Fibroblast of skin of left biceps (primary cell): Measurements from ENCODE around the gene BMPR1A.
A peak's percentile ranks its signal among the peaks of the same experiment; 100 is the strongest.
"Not testable (repeated sequence)": the region's sequence is repeated elsewhere in the genome, so short reads cannot be mapped to it uniquely, and the experiment has no call there.

ENCODE experiments used
- DNase-seq, 2 experiments: peaks; one replicate each; pipeline ENCODE4 v3.0.0-alpha.2; 2013; ENCODE audit warnings: low read depth in 2 of 2

Gene BMPR1A

GRCh38 chr10:86940076-86940475 lies 183.7 kb downstream of the BMPR1A start:
- not testable (repeated sequence) for DNase-seq

GRCh38 chr10:86940677-86941076 lies 184.3 kb downstream of the BMPR1A start:
- no peak for DNase-seq

GRCh38 chr10:86941426-86941825 lies 185.0 kb downstream of the BMPR1A start:
- no peak for DNase-seq

DNA sequence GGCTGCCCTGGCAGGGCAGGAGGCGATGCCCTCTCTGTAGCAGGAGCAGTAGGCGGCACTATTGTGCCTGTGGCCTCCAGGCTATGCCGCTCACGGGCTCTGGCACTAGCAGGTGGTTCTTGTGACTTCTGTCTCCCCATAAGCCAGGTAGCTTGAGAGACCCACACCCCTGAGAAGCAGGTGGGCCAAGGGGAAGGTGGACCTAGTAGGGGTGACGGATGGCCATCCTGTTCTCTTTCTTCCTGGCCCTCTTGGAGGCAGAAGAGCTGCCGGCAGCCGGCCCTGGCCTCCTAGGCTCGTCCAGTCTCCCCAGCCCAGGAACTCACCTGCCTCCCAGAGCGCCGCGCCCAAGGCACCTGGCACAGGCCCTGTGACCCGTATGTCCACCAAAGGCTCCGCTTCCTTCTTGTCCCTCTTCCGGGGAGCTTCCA lies 185.6 kb downstream of the BMPR1A start:
- DNase-seq, result no peak

DNA sequence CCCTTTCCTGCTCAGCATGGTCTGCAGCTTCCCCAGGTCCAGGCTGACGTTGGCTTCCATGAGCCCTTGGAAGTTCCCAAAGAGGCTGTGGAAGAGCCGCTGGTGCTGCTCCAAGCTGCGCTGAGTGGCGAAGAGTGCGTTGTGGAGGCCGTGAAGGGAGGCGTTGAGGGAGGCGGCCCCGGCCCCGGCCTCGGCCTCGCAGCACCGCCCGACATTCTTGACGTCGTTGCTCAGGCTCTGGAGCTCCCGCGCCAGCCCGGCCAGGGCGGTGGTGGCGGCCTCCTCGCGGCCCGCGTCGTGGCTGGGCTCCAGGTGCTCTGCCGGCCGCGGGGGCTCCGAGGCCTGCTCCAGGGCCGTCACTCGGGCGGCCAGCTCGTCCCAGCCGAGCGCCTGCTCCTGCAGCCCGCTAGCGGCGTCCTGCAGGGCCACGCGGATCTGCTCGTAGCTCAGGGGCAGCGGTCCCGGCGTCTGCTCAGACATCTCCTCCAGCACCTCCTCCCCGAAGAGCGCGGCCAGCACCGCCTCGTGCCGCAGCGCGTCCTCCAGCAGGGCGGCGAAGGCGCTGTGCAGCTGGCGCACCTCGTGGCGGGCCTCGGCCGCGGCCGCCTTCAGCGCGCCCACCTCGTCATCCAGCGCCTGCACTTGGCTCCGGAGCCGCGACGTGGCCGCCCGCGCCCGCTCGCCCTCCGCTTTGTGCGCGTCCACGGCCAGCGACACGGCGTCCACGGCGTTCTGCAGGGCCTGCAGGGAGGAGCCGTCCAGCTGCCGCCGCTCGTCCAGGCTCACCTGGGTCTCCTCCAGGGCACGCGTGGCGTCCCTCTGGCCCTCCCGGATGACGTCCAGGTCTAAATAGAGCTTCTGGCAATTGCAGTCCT lies 186.3 kb downstream of the BMPR1A start:
- DNase-seq, result no peak

DNA sequence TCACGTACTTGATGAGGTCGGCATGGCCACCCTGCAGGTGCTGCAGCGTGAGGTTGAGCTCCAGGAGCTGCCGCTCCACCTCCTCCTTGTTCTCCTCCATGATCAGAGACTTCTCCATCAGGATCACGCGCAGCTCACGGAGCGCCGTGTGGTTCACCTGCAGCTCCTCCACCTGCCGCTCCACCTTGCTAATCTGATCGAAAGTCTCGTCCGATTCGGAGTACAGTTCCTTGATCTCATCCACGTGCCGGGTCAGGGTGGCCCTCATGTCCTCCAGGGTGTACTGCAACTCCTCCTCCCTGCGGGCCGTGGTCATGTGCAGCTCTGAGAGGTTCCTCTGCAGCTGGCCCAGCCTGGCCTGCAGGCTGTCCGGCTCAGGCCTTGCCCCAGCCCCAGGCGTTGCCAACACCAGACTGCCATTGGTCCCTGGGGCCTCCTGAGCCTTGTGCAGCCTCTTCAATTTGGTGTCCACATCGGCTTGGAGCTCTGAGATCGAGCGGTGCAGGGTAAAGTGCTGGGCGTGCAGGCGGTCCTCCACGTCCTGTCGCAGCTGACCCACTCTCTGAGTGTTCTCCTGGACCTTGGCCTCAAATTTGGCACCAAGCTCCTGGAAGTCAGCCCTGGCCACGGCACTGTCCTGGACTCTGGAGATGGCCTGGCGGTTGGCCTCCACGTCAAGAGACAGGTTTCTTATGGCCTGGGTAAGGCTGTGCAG lies 187.1 kb downstream of the BMPR1A start:
- DNase-seq, result no peak

- DNase-seq, result no peak
Measured at GRCh38 chr10:86944031-86944419, 187.6 kb downstream of the BMPR1A start.

DNA sequence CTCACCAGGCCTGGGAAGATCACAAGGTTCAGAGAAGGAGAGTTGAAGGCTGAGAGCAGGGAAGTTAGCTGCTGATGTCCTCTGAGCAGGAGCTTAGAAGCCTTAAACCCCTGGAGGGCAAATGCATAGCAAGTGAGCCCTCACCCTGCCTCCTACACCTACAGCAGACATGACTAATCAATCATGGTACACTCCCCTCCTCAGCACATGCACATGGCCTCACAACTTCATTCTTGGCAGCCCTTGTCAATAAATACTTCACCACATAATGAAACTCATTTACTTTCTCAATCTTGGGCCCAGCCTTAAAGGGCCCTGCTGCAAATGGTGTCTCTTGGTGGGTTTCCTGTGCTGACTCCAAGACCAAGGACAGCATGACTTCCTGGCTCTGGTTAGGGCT lies 188.1 kb downstream of the BMPR1A start:
- DNase-seq, result no peak

- DNase-seq, result no peak
Measured at GRCh38 chr10:86944907-86945306, 188.5 kb downstream of the BMPR1A start.

GRCh38 chr10:86945361-86946212 lies 189.2 kb downstream of the BMPR1A start:
- no peak for DNase-seq

DNA sequence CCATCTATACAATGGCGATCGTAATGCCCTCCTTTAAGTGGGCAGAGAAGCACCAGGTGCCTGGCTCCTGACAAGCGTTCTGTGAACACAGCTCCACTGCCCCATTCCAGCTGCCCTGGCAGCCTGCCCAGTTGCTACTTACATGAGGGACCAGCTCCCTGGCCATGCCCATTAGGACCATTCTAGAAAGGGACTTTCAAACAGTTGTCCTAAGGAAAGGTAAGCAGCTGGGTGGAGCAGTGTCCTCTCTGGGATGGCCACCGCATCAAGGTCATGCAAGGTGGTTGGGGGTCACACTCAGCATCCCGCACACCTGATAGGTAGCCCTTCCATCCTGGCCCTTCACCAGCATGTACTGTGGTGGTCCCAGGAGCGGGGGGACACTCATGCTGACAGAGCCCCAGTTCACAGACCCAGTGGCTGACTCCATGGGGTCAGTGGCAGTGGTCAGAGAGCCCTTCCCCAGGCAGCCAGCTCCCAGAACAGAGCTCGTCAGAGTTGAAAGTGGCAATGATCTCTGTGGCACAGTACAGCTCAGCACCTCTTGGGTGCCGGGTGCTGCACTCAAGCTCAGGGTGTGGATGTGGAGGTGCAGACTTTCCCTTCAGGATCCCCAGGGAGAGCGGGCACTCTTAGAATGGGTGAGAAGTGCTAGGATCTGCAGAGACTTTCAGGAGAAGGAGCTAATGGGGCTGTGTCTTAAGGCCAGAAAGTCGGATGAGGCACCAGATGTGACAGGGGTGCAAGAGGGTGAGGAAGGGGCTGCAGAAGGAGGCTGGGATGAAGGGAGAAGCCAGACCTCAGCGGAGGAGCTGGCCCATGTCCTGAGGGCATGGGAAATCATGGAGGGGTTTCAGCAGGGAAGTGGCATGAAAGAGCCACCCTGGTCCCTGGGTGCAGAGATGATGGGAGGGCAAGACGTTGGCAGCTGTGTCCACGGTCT lies 190.1 kb downstream of the BMPR1A start:
- DNase-seq, result no peak

DNA sequence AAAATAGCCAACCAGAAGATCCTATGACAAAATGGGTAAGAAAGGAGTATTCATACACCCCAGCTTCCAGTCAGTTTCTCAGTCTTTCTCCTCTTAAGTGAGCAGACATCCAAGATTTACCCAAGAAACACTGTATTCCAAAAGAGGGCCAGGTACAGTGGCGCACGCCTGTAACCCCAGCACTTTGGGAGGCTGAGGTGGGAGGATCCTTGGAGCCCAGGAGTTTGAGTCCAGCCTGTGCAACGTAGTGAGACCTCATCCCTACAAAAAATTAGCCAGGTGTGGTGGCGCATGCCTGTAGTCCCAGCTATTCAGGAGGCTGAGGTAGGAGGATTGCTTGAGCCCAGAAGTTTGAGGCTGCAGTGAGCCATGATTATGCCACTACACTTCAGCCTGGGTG lies 191.4 kb downstream of the BMPR1A start:
- not testable (repeated sequence) for DNase-seq

DNA sequence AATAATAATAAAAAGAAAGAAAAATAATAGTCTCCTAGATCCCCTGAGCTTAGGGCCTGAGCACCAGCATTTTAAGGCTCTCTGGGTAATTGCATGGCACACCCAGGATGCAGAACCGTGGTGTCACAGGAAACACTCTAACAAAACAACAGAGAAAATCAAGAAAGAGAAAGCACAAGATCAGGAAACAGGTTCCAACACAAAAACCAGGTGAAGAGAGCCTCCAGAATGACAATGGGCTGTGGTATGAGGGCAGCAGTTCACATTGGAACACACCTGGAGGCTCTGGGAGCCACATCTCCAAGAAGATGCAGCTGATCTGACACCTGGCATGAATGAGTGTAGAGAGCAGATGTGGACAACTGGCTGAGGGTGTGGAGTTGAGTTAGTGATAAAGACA lies 193.9 kb downstream of the BMPR1A start:
- DNase-seq, result no peak

- DNase-seq, result no peak
Measured at GRCh38 chr10:86951184-86951761, 194.9 kb downstream of the BMPR1A start.

DNA sequence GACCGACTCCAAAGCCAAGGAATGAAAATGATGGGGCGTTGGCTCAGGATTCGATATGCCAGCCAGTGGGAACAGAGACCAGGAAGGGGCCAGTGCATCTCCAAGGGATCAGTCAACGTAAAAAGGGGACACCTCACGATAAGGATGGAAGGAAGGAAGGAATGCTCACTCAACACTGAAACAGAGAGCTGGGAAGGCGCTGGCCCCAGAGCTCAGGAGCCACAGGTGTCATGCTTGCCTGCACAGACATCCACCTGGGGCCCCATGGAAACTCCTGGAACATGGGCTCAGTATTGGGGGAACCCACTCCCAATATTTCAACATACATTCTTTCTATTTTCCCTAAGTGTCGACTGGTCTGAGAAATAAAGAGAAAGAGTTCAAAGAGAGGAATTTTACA lies 195.7 kb downstream of the BMPR1A start:
- DNase-seq, result no peak

DNA sequence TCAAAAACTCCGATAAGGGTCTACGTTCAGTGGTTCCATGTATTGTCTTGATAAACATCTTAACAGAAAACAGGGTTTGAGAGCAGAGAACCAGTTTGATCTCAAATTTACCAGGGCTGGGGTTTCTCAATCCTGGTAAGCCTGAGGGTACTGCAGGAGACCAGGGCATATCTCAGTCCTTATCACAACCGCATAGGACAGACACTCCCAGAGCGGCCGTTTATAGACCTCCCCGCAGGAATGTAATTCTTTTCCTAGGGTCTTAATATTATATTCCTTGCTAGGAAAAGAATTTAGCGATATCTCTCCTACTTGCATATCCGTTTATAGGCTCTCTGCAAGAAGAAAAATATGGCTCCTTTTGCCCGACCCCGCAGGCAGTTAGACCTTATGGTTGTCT lies 196.3 kb downstream of the BMPR1A start:
- DNase-seq, result not testable (repeated sequence)

DNA sequence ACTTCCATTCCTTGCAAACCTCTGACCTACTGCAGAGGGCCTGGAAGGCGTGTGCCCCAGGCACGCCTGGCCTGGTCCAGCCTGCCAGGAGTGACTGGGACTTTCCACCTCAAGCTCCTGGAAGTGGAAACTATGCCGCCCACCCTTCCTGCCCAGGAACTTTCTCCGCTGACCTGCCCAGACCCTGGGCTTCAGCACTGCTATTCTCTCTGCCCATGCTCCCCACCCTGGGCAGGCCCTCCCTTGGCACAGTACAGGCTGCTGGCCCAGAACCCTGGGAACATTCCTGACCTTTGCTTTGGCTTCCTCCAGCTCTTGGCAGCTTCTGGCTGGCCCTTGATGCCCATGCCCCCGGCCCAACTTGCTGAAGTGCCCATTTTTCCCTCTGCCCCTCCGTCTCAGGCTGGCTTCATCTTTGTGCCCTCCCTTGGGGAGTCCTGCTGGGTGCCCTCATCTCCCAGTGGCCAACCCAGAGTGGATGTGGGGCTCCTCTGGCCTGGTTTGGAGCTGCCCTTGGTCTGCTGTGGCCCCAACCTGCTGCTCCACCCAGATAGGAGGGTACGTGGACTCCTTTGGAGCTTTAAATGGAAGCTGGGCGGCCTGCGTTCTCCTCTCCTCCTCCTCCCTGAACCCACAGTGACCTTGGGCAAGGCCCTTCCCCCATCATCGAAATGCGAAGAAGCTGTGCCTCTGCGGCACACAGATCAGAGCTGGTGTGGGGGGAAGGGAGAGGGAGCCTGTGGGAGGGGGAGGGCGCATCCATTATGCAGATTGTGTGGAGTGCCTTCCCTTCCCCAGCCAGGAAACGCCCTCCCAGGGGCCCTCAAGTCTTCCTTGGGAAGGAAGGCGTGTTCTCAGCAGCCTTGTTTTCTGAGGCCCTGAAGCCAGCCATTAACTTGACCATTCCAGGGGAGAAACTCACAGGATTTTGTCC lies 197.6 kb downstream of the BMPR1A start:
- DNase-seq, result peak in 1 of 2 experiments; percentile 25

GRCh38 chr10:86954681-86955500 lies 198.5 kb downstream of the BMPR1A start:
- no peak for DNase-seq
